Measurements from ENCODE around the gene PPIL4. TPM values are rescaled to one million over a fixed set of nuclear protein-coding genes. Genes with fewer than 3 reads are reported as not detected.

PPIL4 gene
- total RNA-seq, 6 donors from 2014 or later, result 15.1 to 50.6 (median 21.8) TPM

DNA sequence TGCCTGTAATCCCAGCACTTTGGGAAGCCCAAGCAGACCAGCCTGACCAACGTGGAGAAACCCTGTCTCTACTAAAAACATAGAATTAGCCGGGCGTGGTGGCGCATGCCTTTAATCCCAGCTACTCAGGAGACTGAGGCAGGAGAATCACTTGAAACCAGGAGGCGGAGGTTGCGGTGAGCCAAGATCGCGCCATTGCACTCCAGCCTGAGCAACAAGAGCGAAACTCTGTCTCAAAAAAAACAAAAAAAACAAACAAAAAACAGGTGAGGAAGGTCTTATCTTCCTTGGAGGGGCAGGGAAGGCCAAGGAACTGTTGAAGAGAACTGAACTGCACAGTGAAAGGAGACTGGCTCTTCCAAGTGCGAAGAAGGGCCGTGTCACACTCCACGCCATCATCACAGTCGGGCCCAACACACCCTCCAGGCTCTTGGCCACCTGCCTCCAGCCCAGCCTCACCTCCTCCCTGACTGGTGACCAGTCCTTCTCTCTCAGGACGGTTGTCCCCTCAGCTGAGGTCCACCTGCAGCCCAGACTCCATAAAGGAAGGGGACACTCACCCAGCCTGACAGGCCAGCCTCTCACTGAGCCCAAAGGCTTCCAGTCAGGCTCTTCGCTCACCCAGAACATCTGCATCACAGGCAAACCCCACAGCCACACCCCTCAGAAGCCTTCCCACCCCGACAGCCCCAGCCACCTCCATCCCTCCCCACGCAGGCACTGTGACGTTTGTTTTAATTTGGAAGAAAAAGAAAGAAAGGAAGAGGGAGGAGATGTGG, 65.2 kb downstream of the PPIL4 start:
- no peak for DNase-seq
- H3K36me3 ChIP-seq, result no peaks in the 10 kb centered on the region
- peaks cover 32 to 44% (median 40%) of the 10 kb centered on the region in 4 donors for H3K4me1 ChIP-seq
- peak overlapping the region in 2 of 4 donors; percentile 82 to 85 for H3K27ac ChIP-seq
- no peaks in the 10 kb centered on the region for H3K9me3 ChIP-seq
- no peaks in the 10 kb centered on the region for H3K27me3 ChIP-seq
- no peak for ATAC-seq (ENCODE audit: low FRiP score in 2 of 2)
- no peak overlapping the region for H3K4me3 ChIP-seq
- TF ChIP-seq POLR2AphosphoS5 (IDR thresholded peaks at IDR 0.05) (no peak), EP300 (IDR thresholded peaks at IDR 0.05) (no peak)
- TF ChIP-seq, protein P1, sequence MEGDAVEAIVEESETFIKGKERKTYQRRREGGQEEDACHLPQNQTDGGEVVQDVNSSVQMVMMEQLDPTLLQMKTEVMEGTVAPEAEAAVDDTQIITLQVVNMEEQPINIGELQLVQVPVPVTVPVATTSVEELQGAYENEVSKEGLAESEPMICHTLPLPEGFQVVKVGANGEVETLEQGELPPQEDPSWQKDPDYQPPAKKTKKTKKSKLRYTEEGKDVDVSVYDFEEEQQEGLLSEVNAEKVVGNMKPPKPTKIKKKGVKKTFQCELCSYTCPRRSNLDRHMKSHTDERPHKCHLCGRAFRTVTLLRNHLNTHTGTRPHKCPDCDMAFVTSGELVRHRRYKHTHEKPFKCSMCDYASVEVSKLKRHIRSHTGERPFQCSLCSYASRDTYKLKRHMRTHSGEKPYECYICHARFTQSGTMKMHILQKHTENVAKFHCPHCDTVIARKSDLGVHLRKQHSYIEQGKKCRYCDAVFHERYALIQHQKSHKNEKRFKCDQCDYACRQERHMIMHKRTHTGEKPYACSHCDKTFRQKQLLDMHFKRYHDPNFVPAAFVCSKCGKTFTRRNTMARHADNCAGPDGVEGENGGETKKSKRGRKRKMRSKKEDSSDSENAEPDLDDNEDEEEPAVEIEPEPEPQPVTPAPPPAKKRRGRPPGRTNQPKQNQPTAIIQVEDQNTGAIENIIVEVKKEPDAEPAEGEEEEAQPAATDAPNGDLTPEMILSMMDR (IDR thresholded peaks at IDR 0.05), result no peak
- 88 to 91% methylated on average over 18 of the region's 18 CpGs for WGBS, 2 donors

DNA sequence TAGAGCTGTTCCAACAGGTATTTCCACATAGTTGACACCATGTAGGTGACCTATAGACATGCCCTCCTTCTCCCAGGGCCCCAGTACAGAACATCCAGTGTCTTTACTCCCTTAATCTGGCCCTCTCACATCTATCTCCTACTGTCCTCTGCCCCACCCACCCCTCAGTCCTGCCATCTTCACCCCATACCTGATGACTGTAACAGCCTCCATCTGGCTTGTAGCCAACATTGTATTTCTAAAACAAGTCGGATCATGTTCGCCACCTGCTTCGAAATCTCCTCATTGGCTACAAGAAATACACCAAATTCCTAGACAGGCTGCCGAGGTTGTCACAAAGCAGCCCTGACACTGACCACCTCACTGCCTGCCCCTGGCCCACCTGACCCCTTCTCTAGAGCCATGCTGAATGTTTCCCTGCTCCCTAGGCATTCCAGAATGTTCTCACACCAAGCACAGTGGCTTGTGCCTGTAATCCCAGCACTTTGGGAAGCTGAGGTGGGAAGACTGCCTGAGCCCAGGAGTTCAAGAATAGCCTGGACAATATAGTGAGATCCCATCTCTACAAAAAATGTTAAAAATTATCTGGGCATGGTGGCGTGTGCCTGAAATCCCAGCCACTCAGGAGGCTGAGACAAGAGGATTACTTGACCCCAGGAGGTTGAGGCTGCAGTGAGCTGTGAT, 67.1 kb downstream of the PPIL4 start:
- H3K27ac ChIP-seq, result no peak overlapping the region
- no peaks in the 10 kb centered on the region for H3K27me3 ChIP-seq
- H3K4me1 ChIP-seq, result peaks cover 17 to 27% (median 23%) of the 10 kb centered on the region in 4 donors
- H3K36me3 ChIP-seq, result no peaks in the 10 kb centered on the region
- H3K4me3 ChIP-seq, result no peak overlapping the region
- no peaks in the 10 kb centered on the region for H3K9me3 ChIP-seq
- DNase-seq (no peak), ATAC-seq (ENCODE audit: low FRiP score in 2 of 2) (no peak)
- TF ChIP-seq EP300 (IDR thresholded peaks at IDR 0.05) (no peak), POLR2AphosphoS5 (IDR thresholded peaks at IDR 0.05) (no peak), POLR2A (IDR thresholded peaks at IDR 0.05) (no peak)
- TF ChIP-seq, protein P1 (IDR thresholded peaks at IDR 0.05), result no peak
- 88 to 95% methylated on average over 5 of the region's 5 CpGs for WGBS, 2 donors

DNA sequence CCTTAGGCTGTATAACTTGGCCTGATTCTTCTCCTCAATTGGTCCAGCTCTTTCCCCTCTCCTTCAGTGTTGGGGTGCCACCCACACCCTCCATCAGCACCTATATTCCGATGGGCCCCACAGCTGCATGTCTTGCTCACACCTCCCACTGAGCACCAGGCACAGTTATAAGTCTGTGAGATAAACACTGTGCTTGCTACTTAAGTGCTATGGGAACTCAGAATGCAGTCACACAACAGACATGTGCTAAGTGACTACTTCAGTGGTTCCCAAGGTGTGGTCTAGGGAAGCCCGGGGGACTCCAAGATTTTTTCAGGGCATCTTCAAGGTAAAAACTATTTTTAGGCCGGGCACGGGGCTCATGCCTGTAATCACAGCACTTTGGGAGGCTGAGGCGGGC, 68.3 kb downstream of the PPIL4 start:
- H3K36me3 ChIP-seq, result no peaks in the 10 kb centered on the region
- no peak for DNase-seq
- H3K4me3 ChIP-seq, result no peak overlapping the region
- no peak overlapping the region for H3K27ac ChIP-seq
- no peak for ATAC-seq (ENCODE audit: low FRiP score in 2 of 2)
- H3K4me1 ChIP-seq, result peaks cover 13 to 27% (median 19%) of the 10 kb centered on the region in 4 donors
- no peaks in the 10 kb centered on the region for H3K9me3 ChIP-seq
- 91 to 94% methylated on average over 5 of the region's 5 CpGs for WGBS, 2 donors
- TF ChIP-seq EP300 (IDR thresholded peaks at IDR 0.05) (no peak), POLR2AphosphoS5 (IDR thresholded peaks at IDR 0.05) (no peak), POLR2A (IDR thresholded peaks at IDR 0.05) (no peak)
- TF ChIP-seq, protein P1 (IDR thresholded peaks at IDR 0.05), result no peak
- no peaks in the 10 kb centered on the region for H3K27me3 ChIP-seq

DNA sequence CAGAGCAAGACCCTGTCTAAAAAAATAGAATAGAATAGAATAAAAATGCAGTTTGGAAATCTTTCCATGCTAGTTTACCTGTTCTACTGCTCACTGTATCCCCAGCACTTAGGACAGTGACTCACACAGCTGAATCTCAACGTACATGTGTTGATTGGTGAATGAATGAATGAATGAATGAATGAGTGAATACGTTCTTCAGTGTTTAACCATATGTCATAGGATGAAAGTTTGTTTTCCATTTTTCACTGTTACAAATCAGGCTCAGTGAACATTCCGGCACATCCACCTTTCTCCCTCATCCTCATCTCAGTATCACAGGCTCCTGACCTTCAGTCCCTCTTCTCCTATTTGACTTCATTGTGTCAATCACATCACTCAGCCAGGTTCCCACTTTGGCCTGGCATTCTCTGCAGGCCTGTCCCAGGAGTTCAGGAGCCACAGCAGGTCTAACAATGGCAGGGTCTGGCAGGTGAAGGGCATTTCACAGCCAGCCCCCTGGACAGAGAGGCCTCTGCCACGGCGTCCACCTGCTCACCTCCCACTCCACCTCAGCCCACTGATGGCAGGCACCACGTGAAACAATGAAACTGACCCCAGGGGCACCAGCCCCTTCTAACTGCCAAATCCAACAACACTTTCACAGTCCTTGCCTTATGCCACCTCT, 68.9 kb downstream of the PPIL4 start:
- 77 to 78% methylated on average over 6 of the region's 6 CpGs for WGBS, 2 donors
- DNase-seq, result no peak
- H3K27me3 ChIP-seq, result no peaks in the 10 kb centered on the region
- TF ChIP-seq POLR2AphosphoS5 (IDR thresholded peaks at IDR 0.05) (no peak), EP300 (IDR thresholded peaks at IDR 0.05) (no peak), POLR2A (IDR thresholded peaks at IDR 0.05) (no peak)
- TF ChIP-seq, protein P1 (IDR thresholded peaks at IDR 0.05), result no peak
- no peaks in the 10 kb centered on the region for H3K9me3 ChIP-seq
- H3K4me3 ChIP-seq, result no peak overlapping the region
- no peak overlapping the region for H3K27ac ChIP-seq
- no peak for ATAC-seq (ENCODE audit: low FRiP score in 2 of 2)
- H3K4me1 ChIP-seq, result peaks cover 7 to 22% (median 13%) of the 10 kb centered on the region in 4 donors
- H3K36me3 ChIP-seq, result no peaks in the 10 kb centered on the region
